H9 (cell line): ENCODE measurements around the gene CCNY. TPM values are rescaled to one million over a fixed set of nuclear protein-coding genes. Genes with fewer than 3 reads are reported as not detected.

Source experiments
- DNase-seq: peaks from one replicate; pipeline ENCODE4 v3.0.0-alpha.2; 2017
- H2AFZ ChIP-seq: one replicate; pipeline ENCODE4 v1.6.1; 2013; ENCODE audit warnings: mild to moderate bottlenecking, low read length, control low read depth, moderate library complexity
- H2AK5ac ChIP-seq: 2 replicates; pipeline ENCODE4 v1.6.1; 2013; ENCODE audit warnings: low read length, control low read depth, mixed read lengths; ENCODE audit not compliant: insufficient read length
- H2BK120ac ChIP-seq: one replicate; pipeline ENCODE4 v1.6.1; 2013; ENCODE audit warnings: low read depth, mild to moderate bottlenecking, low read length, control low read depth, inconsistent platforms; ENCODE audit not compliant: poor library complexity, severe bottlenecking
- H2BK12ac ChIP-seq: 2 replicates; pipeline ENCODE4 v1.6.1; 2013; ENCODE audit warnings: low read length, control low read depth, mixed read lengths, low read depth; ENCODE audit not compliant: insufficient read length
- H2BK15ac ChIP-seq: 2 replicates; pipeline ENCODE4 v1.6.1; 2013; ENCODE audit warnings: low read depth, low read length, control low read depth
- H2BK20ac ChIP-seq: one replicate; pipeline ENCODE4 v1.6.1; 2013; ENCODE audit warnings: low read depth, mild to moderate bottlenecking, low read length, control low read depth, inconsistent platforms; ENCODE audit not compliant: poor library complexity, severe bottlenecking
- H2BK5ac ChIP-seq: 2 replicates; pipeline ENCODE4 v1.6.1; 2013; ENCODE audit warnings: low read length, control low read depth, mixed read lengths; ENCODE audit not compliant: insufficient read length
- H3K14ac ChIP-seq: 2 replicates; pipeline ENCODE4 v1.6.1; 2013; ENCODE audit warnings: low read length, control low read depth; ENCODE audit not compliant: insufficient read depth
- H3K18ac ChIP-seq: 2 replicates; pipeline ENCODE4 v1.6.1; 2013; ENCODE audit warnings: low read depth, mild to moderate bottlenecking, mixed read lengths, low read length, control low read depth; ENCODE audit not compliant: insufficient read length
- H3K23ac ChIP-seq: 2 replicates; pipeline ENCODE4 v1.6.1; 2013; ENCODE audit warnings: low read length, control low read depth, mixed read lengths, low read depth; ENCODE audit not compliant: insufficient read length
- H3K23me2 ChIP-seq: 2 replicates; pipeline ENCODE4 v1.6.1; 2013; ENCODE audit warnings: low read depth, mild to moderate bottlenecking, mixed read lengths, low read length, control low read depth; ENCODE audit not compliant: insufficient read length, poor library complexity, severe bottlenecking
- H3K27ac ChIP-seq: 2 replicates; pipeline ENCODE4 v1.5.1; 2013; ENCODE audit warnings: low read length, control low read depth, mixed read lengths, low read depth; ENCODE audit not compliant: insufficient read length
- H3K27me3 ChIP-seq: 2 replicates; pipeline ENCODE4 v1.6.1; 2013; ENCODE audit warnings: low read length, control low read depth, inconsistent platforms; ENCODE audit not compliant: insufficient read depth
- H3K4ac ChIP-seq: 2 replicates; pipeline ENCODE4 v1.6.1; 2013; ENCODE audit warnings: low read depth, mild to moderate bottlenecking, control low read depth, inconsistent platforms, low read length, moderate library complexity
- H3K4me1 ChIP-seq: 2 replicates; pipeline ENCODE4 v1.6.1; 2013; ENCODE audit warnings: low read length, control low read depth, inconsistent platforms; ENCODE audit not compliant: insufficient read depth
- H3K4me2 ChIP-seq: 2 replicates; pipeline ENCODE4 v1.6.1; 2013; ENCODE audit warnings: low read length, control low read depth, mixed read lengths; ENCODE audit not compliant: insufficient read length, insufficient read depth
- H3K56ac ChIP-seq: 2 replicates; pipeline ENCODE4 v1.6.1; 2013; ENCODE audit warnings: low read depth, mild to moderate bottlenecking, mixed read lengths, low read length, control low read depth; ENCODE audit not compliant: insufficient read length
- H3K79me1 ChIP-seq: 2 replicates; pipeline ENCODE4 v1.6.1; 2013; ENCODE audit warnings: low read depth, mild to moderate bottlenecking, moderate library complexity, low read length, control low read depth, inconsistent platforms; ENCODE audit not compliant: insufficient read depth, poor library complexity, severe bottlenecking
- H3K79me2 ChIP-seq: 2 replicates; pipeline ENCODE4 v1.6.1; 2013; ENCODE audit warnings: low read length, control low read depth, inconsistent platforms; ENCODE audit not compliant: insufficient read depth
- H3K9ac ChIP-seq: 2 replicates; pipeline ENCODE4 v1.6.1; 2013; ENCODE audit warnings: low read length, control low read depth, mixed read lengths; ENCODE audit not compliant: insufficient read length; ENCODE audit errors: extremely low read depth
- H3K9me3 ChIP-seq: one replicate; pipeline ENCODE4 v1.6.1; 2013; ENCODE audit warnings: low read depth, low read length, inconsistent platforms; ENCODE audit not compliant: control insufficient read depth
- H3T11ph ChIP-seq: one replicate; pipeline ENCODE4 v1.6.1; 2013; ENCODE audit warnings: mild to moderate bottlenecking, low read length, control low read depth, inconsistent platforms
- H4K20me1 ChIP-seq: one replicate; pipeline ENCODE4 v1.6.1; 2013; ENCODE audit not compliant: control insufficient read depth, insufficient read length, insufficient read depth
- H4K5ac ChIP-seq: 2 replicates; pipeline ENCODE4 v1.6.1; 2013; ENCODE audit warnings: low read depth, mild to moderate bottlenecking, mixed read lengths, low read length, control low read depth; ENCODE audit not compliant: insufficient read length
- H4K8ac ChIP-seq: replicated peaks from 2 replicates; pipeline ENCODE4 v1.6.1; 2013; ENCODE audit warnings: low read length, control low read depth, mixed read lengths, low read depth; ENCODE audit not compliant: insufficient read length
- H4K91ac ChIP-seq: 2 replicates; pipeline ENCODE4 v1.6.1; 2013; ENCODE audit warnings: low read depth, mild to moderate bottlenecking, moderate library complexity, mixed read lengths, low read length, control low read depth; ENCODE audit not compliant: insufficient read length
- H3K27ac Mint-ChIP-seq, 3 experiments: 2 replicates in 2 of 3; 3 replicates in 1 of 3; pipeline ENCODE4 v1.8.0; 2020 to 2021; ENCODE audit warnings: mixed read lengths in 3 of 3, mild to moderate bottlenecking in 1 of 3, moderate library complexity in 1 of 3
- H3K27me3 Mint-ChIP-seq: 2 replicates; pipeline ENCODE4 v1.8.0; 2021; ENCODE audit warnings: low read depth, mild to moderate bottlenecking, moderate library complexity, mixed read lengths
- H3K36me3 Mint-ChIP-seq, 3 experiments: 2 replicates in 2 of 3; 3 replicates in 1 of 3; pipeline ENCODE4 v1.8.0; 2020 to 2021; ENCODE audit warnings: low read depth in 3 of 3, mixed read lengths in 3 of 3; ENCODE audit not compliant: insufficient read depth in 1 of 3
- H3K4me1 Mint-ChIP-seq, 2 experiments: 2 replicates each; pipeline ENCODE4 v1.8.0; 2020; ENCODE audit warnings: mixed read lengths in 2 of 2
- H3K4me3 Mint-ChIP-seq, 2 experiments: 2 replicates in 1 of 2; 3 replicates in 1 of 2; pipeline ENCODE4 v1.8.0; 2020 to 2021; ENCODE audit warnings: mild to moderate bottlenecking in 2 of 2, mixed read lengths in 2 of 2, moderate library complexity in 1 of 2
- H3K9me3 Mint-ChIP-seq, 2 experiments: 2 replicates in 1 of 2; 3 replicates in 1 of 2; pipeline ENCODE4 v1.8.0; 2020; ENCODE audit warnings: mild to moderate bottlenecking in 2 of 2, mixed read lengths in 2 of 2, moderate library complexity in 1 of 2
- CTCF ChIP-seq: fragments of 200-600 bp; sonication (generic); conservative IDR thresholded peaks from 3 replicates; pipeline ENCODE4 v1.8.0; 2021; ENCODE audit warnings: antibody characterized with exemption, mild to moderate bottlenecking
- WGBS: extraction: QIAGEN DNeasy Blood & Tissue Kit; methylation state at CpG from one replicate; pipeline ENCODE4 v1.1.7; 2013; ENCODE audit warnings: missing lambda C conversion rate, low lambda C conversion rate, mixed read lengths; ENCODE audit not compliant: insufficient read length; ENCODE audit errors: extremely low coverage; 5-methylcytosine and 5-hydroxymethylcytosine counted together
- total RNA-seq: library from RNA; stranded (reverse); gene quantifications from 2 replicates; pipeline ENCODE4 v1.2.1, GENCODE V29; 2021

CCNY gene
- total RNA-seq, 1 experiment from 2014 or later: 62.1 TPM

DNA sequence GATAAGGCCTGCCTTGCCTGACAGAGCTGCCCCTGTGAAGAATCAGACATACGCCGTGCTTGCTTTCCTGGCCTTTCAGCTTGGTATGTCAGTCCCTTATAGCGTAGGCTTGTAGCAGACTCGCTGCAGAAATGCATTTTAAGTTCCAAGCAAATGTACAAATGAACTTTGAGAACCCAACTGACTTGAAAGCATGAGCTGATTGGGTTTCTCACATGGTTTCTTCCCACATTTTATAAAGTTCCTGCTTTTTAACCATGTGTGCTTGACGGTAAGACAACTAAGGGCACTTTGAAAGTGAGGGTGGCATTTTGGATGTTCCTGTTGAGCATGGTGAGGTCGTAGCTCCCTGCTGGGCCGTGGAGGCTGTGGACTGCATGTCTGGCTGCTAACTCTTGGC lies 62.6 kb downstream of the CCNY start:
- WGBS: no CpG with 5 or more reads among the region's 7 CpGs
- Histone ChIP-seq H3K4me2 (no peak overlapping the region), H2BK120ac (no peak overlapping the region), H4K91ac (no peak overlapping the region), H4K5ac (no peak overlapping the region), H2BK15ac (no peak overlapping the region), H2BK5ac (no peak overlapping the region), H3K4me1 (peaks cover 21% of the 10 kb centered on the region; the same call in 1 of the 2 replicates), H2BK12ac (no peak overlapping the region), H3K14ac (no peak overlapping the region), H3K23ac (no peak overlapping the region), H2AFZ (no peak overlapping the region), H3T11ph (no peak overlapping the region), H3K23me2 (no peaks in the 10 kb centered on the region), H2AK5ac (no peak overlapping the region), H3K18ac (no peak overlapping the region), H3K27ac (no peak overlapping the region), H4K20me1 (no peaks in the 10 kb centered on the region), H3K27me3 (no peaks in the 10 kb centered on the region), H4K8ac (no peak overlapping the region), H3K9ac (no peak overlapping the region), H3K79me1 (peaks cover 15% of the 10 kb centered on the region), H3K9me3 (no peaks in the 10 kb centered on the region), H3K56ac (no peak overlapping the region), H3K79me2 (peaks cover 17% of the 10 kb centered on the region; the same call in 1 of the 2 replicates), H3K4ac (no peak overlapping the region), H2BK20ac (no peak overlapping the region)
- TF ChIP-seq CTCF: no peak
- Mint-ChIP-seq H3K4me3 (no peak overlapping the region), H3K27ac (no peak overlapping the region), H3K27me3 (no peaks in the 10 kb centered on the region), H3K36me3 (no peaks in the 10 kb centered on the region; a peak in 1 of 7 replicates), H3K9me3 (no peaks in the 10 kb centered on the region), H3K4me1 (peaks cover 62 to 64% of the 10 kb centered on the region in 2 experiments)
- no peak for DNase-seq
